Midbrain (tissue), 1 donor: ENCODE data around the gene RBM12.

Experiments used
- DNase-seq: peaks from one replicate; lab custom pipeline; 2025; lab: John Stamatoyannopoulos, UW

Gene RBM12

GRCh38 chr20:35619196-35620095 is 45.3 kb downstream of the RBM12 start:
- peak; percentile 32 for DNase-seq

- DNase-seq: no peak
Observed at GRCh38 chr20:35618263-35619131, 46.2 kb downstream of the RBM12 start.

DNA sequence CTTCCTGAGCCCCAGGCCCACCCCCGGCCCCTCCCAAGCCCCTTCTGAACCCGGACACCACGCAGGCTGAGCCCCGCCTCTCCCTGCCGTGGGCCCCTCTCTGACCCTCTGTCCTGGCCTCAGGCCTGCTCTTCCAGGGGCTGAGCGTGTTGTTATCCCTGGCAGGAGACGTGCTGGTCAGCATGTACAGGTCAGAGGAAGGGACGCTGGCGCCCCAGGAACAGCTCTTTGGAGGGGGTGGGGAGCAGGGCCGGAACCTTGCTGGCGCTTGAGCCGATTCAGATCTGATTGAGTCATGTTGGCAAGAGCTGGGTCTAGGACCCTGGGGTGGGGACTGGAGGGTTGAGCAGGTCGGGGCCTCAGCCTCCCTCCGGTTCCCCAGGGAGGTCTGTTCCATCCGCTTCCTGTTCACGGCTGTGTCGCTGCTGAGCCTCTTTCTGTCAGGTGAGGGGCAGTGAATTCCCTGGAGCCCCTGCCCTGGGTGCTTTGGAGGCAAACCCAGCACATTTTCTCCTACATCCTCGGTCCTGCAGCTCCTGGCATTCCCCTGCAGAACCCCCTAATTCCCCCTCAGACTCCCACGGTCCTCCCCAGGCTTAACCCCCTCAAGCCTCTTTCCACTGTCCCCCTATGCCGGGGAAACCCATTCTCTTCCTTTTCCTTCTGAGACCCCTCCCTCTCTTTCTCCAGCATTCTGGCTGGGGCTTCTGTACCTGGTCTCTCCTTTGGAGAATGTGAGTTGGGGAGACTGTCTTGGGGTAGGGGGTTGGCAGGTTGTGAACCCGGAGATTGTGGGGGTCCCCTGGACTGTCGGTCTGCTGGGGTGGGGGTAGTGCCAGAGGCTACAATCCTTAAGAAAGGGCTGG is 47.1 kb downstream of the RBM12 start:
- no peak for DNase-seq

GRCh38 chr20:35616465-35617396 is 48.0 kb downstream of the RBM12 start:
- peak; percentile 11 for DNase-seq

DNA sequence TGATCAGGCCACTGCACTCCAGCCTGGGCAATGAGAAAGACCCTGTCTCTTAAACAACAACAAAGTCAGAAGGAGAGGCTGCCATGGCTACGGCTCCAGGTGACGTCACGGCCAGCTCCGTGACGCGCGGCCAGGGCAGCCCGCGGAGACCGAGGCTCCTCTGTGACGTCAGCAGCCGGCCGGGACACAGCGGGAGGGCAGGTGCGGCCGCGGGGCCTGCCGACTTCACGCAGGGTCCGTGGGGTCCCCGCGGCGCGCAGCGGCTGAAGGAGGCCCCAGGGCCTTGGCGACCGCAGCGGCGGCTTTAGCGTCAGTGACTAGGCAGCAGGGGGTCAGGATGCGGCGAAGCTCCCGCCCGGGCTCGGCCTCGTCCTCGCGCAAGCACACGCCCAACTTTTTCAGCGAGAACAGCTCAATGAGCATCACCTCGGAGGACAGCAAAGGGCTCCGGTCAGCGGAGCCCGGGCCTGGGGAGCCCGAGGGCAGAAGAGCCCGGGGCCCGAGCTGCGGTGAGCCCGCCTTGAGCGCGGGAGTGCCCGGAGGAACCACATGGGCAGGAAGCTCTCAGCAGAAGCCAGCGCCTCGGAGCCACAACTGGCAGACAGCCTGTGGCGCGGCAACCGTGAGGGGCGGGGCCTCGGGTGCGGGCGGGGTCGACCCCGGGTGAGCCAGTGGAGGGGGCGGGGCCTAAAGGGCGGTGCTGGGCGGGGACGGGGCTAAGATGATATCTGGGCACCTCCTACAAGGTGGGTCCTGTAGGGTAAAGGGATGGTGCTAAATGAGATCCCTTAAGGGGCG is 48.8 kb downstream of the RBM12 start, which contains the start of gene SPAG4:
Gene SPAG4, plus strand, starts transcription at position 163 of the 798 bp plus-strand sequence. Its CDS starts 175 bp downstream, at position 338.
- peak; percentile 98 for DNase-seq

DNA sequence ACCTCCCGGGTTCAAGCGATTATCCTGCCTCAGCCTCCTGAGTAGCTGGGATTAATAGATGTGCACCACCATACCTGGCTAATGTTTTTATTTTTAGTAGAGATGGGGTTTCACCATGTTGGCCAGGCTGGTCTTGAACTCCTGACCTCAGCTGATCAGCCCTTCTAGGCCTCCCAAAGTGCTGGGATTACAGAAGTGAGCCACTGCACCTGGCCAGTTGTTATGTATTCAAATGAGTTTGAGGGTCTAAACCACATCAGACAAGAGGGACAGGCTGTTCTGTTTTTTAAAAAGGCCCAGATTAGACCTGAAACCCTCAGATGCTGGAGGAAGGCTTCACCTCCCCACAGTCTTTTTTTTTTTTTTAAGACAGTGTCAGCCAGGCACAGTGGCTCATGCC is 53.2 kb downstream of the RBM12 start:
- DNase-seq: no peak

GRCh38 chr20:35610833-35611427 is 53.8 kb downstream of the RBM12 start:
- DNase-seq: no peak

- DNase-seq: no peak
Observed at GRCh38 chr20:35607003-35607735, 57.5 kb downstream of the RBM12 start.

DNA sequence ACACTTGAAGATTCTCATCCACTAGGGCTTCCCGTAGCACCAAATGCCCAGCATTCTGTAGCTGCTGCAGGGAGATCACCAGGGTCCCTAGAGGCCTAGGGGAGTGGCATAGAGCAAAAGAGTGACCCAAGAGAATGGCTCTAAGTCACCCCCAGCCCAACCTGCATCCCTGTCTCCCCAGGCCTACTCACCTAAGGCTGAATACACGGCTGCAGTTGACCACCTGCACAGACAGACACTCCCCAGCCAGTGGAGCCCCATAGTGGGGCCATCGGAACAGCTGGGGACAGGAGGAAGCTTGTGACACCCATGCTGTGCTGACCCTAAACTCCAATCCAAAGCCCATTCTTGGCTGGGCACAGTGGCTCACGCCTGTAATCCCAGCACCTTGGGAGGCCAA is 58.6 kb downstream of the RBM12 start:
- no peak for DNase-seq

DNA sequence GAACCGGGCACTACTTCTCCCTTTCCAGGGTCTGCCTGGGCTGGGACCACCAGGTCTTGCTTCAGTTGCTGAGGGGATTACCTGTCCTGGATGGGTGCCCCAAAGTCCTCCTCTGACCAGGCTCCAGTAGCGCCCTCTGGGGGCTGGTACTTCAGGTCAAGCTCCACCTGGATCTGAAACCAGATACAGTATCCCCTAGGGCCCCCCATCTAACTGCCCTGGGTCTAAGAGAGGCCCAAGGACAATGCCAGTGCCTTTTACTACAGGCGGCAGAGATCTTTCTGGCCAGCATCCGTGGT is 60.3 kb downstream of the RBM12 start:
- no peak for DNase-seq

DNA sequence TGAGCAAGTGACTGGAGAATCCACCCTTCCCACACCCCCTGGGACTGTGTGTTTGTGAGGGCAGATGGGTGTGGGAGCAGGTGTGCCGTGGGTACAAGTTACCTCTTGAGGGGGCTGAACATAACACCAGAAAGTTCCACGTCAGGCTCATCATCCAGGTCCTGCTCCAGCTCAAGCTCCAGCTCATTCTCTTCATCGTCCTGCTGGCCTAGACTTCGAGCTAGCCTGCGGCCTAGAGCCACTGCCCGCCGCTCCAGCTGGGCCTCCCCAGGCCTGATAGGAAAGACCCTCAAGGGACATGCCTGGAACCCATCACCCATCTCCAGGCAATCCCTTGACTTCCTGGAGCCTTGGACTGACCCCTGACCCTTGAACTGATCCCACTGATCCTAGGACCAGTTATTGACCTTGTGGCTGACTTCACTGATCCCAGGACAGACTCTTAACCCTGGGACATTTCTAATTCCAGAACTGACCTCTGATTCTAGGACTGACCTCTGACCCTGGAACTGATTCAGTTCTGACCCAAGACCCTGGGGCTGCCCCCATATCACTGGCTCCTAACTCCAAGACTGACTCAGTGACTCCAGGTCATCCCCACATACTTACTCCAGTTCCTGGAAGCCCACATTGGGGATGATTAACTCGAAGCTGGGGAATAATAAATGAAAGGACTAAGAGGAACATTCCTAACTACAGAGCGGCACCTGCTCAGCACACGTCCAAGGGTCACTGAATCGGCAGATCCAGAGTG is 60.8 kb downstream of the RBM12 start:
- no peak for DNase-seq

- DNase-seq: no peak
Observed at GRCh38 chr20:35602851-35603495, 61.7 kb downstream of the RBM12 start.

GRCh38 chr20:35601990-35602389 is 62.7 kb downstream of the RBM12 start:
- DNase-seq: no peak

GRCh38 chr20:35600993-35601973 is 63.4 kb downstream of the RBM12 start:
- DNase-seq: peak; percentile 37

DNA sequence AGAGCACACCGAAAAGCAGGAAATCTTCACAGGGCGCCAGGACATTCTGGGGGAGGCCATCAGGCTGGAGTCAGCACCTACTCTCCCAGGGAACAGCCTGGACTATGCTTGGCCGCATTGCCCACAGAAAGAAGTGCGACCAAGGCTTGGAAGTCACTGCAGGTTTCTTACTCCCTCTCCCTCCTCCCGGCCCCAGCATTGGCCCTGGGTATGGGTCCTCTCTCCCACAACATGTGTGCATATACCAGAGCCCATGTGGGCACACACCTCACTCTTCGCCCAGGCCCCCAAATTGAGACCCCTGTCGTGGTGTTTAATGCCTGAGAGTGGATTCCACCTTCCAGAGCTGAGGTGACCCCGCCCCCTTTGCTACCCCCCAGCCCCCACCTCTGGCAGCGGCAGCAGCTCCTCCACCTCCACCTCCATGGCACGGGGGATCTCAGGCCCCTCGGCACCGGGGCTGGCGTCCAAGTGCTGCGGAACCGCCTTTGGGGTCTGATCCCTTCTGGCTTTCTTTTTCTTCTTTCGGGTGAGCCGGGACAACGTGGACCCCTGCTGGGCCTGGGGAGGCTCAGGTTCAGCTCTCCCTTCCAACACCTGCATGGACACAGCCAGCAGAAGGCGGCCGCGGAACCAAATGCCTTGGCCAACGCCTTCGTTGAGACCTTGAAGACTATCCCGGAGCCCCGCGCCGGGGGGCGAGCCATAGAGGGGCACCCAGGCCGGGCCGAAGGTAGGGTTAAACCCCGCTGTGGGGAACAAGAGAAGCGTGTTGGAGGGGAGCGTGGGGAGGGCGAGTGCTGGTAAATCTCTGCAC is 64.3 kb downstream of the RBM12 start:
- DNase-seq: no peak

- DNase-seq: no peak
Observed at GRCh38 chr20:35599776-35600120, 65.0 kb downstream of the RBM12 start.
